K562 (cell line): ENCODE data around the gene EMC1. TPM values are rescaled to one million over a fixed set of nuclear protein-coding genes. Genes with fewer than 3 reads are reported as not detected.
A peak's percentile ranks its signal among the peaks of the same experiment; 100 is the strongest.

ENCODE experiments used
- ATAC-seq: fragments of 200-7000 bp; cut with Tn5 transposase; 3 replicates; pipeline ENCODE4 v1.9.1; 2020; ENCODE audit warnings: moderate library complexity
- BruUV-seq: library from RNA; stranded (reverse); fragments of 400-500 nt; replicated peaks from 2 replicates; lab custom pipeline; 2021; lab: Mats Ljungman, UMichigan
- CTCF ChIA-PET: fragments of 300-600 bp; formaldehyde crosslinking; extraction: SDS; loops from one replicate; lab custom pipeline; 2021; ENCODE audit warnings: low intra/inter-chr PET ratio; lab: Yijun Ruan, JAX
- POLR2A ChIA-PET: fragments of 300-600, 350-650 bp; sonication (Branson Sonifier 250); formaldehyde crosslinking; extraction: SDS; loops from one replicate; lab custom pipeline; 2021; ENCODE audit warnings: antibody characterized with exemption, inconsistent platforms; lab: Yijun Ruan, JAX
- DNase-seq, 4 experiments: peaks; one replicate each; pipeline versions ENCODE4 v3.0.0 to v3.0.0-alpha.2; 2011 to 2018; ENCODE audit warnings: low spot score in 3 of 4, mixed read lengths in 3 of 4; ENCODE audit errors: extremely low read depth in 1 of 4
- FAIRE-seq: peaks from 2 replicates; lab custom pipeline; 2011; peaks lifted over from hg19 to GRCh38; lab: Jason Lieb, UNC
- H2AFZ ChIP-seq: 2 replicates; pipeline ENCODE4 v1.6.0; 2011; ENCODE audit warnings: low read depth, low read length, control low read depth, inconsistent platforms
- H3K27ac ChIP-seq: fragments of 200-600 bp; 3 replicates; pipeline ENCODE4 v1.8.0; 2011; ENCODE audit warnings: low read depth, mild to moderate bottlenecking, control low read depth, inconsistent platforms, low read length, moderate library complexity, mixed read lengths; ENCODE audit errors: extremely low read depth
- H3K27me3 ChIP-seq, 2 experiments: fragments of 300-600 bp in 1 of 2; 2 replicates in 1 of 2; 3 replicates in 1 of 2; pipeline versions ENCODE4 v1.6.0 to v1.8.0; 2011; ENCODE audit warnings: inconsistent platforms in 2 of 2, low read length in 2 of 2, mild to moderate bottlenecking in 1 of 2, mixed read lengths in 1 of 2, moderate library complexity in 1 of 2; ENCODE audit not compliant: control insufficient read depth in 2 of 2, insufficient read depth in 2 of 2
- H3K36me3 ChIP-seq: fragments of 300-600 bp; 3 replicates; pipeline ENCODE4 v1.8.0; 2011; ENCODE audit warnings: mild to moderate bottlenecking, low read length, inconsistent platforms; ENCODE audit not compliant: control insufficient read depth, insufficient read depth
- H3K4me1 ChIP-seq, 2 experiments: fragments of 200-600 bp in 1 of 2; replicated peaks in 1 of 2; 2 replicates in 1 of 2; 3 replicates in 1 of 2; pipeline versions ENCODE4 v1.5.1 to v1.8.0; 2011; ENCODE audit warnings: inconsistent platforms in 2 of 2, low read length in 2 of 2, mild to moderate bottlenecking in 1 of 2, mixed read lengths in 1 of 2, moderate library complexity in 1 of 2; ENCODE audit not compliant: control insufficient read depth in 2 of 2, insufficient read depth in 2 of 2
- H3K4me2 ChIP-seq: 2 replicates; pipeline ENCODE4 v1.6.1; 2011; ENCODE audit warnings: low read length, control low read depth, inconsistent platforms, mixed read lengths; ENCODE audit not compliant: insufficient read depth
- H3K4me3 ChIP-seq: fragments of 200-600 bp; sonication (generic), shearing (Covaris generic); 2 replicates; pipeline ENCODE4 v1.5.1; 2016; ENCODE audit warnings: control low read depth, inconsistent platforms
- H3K79me2 ChIP-seq: fragments of 200-600 bp; 3 replicates; pipeline ENCODE4 v1.8.0; 2011; ENCODE audit warnings: low read length, inconsistent platforms; ENCODE audit not compliant: control insufficient read depth, insufficient read depth
- H3K9ac ChIP-seq, 2 experiments: 2 replicates each; pipeline versions ENCODE4 v1.6.0 to v1.6.1; 2011; ENCODE audit warnings: low read depth in 2 of 2, low read length in 2 of 2, control low read depth in 1 of 2, inconsistent platforms in 1 of 2, mild to moderate bottlenecking in 1 of 2, mixed read lengths in 1 of 2; ENCODE audit not compliant: insufficient read depth in 1 of 2
- H3K9me1 ChIP-seq: one replicate; pipeline ENCODE4 v1.6.0; 2011; ENCODE audit warnings: inconsistent platforms, mild to moderate bottlenecking, low read length, moderate library complexity; ENCODE audit not compliant: control insufficient read depth, insufficient read depth
- H3K9me3 ChIP-seq: replicated peaks from 2 replicates; pipeline ENCODE4 v1.5.1; 2011; ENCODE audit warnings: low read depth, low read length, inconsistent platforms; ENCODE audit not compliant: control insufficient read depth, insufficient read depth
- H4K20me1 ChIP-seq: replicated peaks from 2 replicates; pipeline ENCODE4 v1.6.1; 2011; ENCODE audit warnings: low read length, inconsistent platforms, mixed read lengths; ENCODE audit not compliant: control insufficient read depth, insufficient read depth
- CCAR2 ChIP-seq: fragments of 200-400 bp; formaldehyde crosslinking; IDR thresholded peaks from 2 replicates; pipeline ENCODE4 v1.6.1; 2017; ENCODE audit warnings: mild to moderate bottlenecking, low read depth, low read length
- ELF2 ChIP-seq: fragments of 250-450 bp; sonication (Bioruptor Pico); IDR thresholded peaks from 2 replicates; pipeline ENCODE4 v1.5.0; 2021; ENCODE audit warnings: mild to moderate bottlenecking
- FOXM1 ChIP-seq, 2 experiments: fragments of 450-650 bp in 1 of 2; sonication (generic) in 1 of 2; formaldehyde crosslinking in 1 of 2; IDR thresholded peaks; 2 replicates each; pipeline versions ENCODE4 v1.6.1 to v1.9.0; 2017 to 2022; ENCODE audit warnings: low read depth in 2 of 2, mild to moderate bottlenecking in 2 of 2, missing genetic modification reagents in 1 of 2, moderate library complexity in 1 of 2
- HMGXB4 ChIP-seq: sonication (generic); formaldehyde crosslinking; IDR thresholded peaks from 2 replicates; pipeline ENCODE4 v1.8.1; 2023; ENCODE audit warnings: mild to moderate bottlenecking, missing genetic modification reagents
- NFYB ChIP-seq: IDR thresholded peaks from 2 replicates; pipeline ENCODE4 v1.6.1; 2011; ENCODE audit warnings: mild to moderate bottlenecking, moderate library complexity; ENCODE audit not compliant: insufficient read length; ENCODE audit errors: extremely low read depth
- ZNF586 ChIP-seq: fragments of 450-650 bp; formaldehyde crosslinking; conservative IDR thresholded peaks from 2 replicates; pipeline ENCODE4 v1.4.0; 2020; ENCODE audit warnings: mild to moderate bottlenecking, moderate library complexity
- WGBS: fragments of 100-300 bp; shearing (Covaris generic); methylation state at CpG from one replicate; pipeline ENCODE4 v1.1.6; 2016; ENCODE audit warnings: low coverage, mixed read lengths; ENCODE audit not compliant: insufficient coverage; ENCODE audit errors: missing lambda C conversion rate; 5-methylcytosine and 5-hydroxymethylcytosine counted together
- in situ Hi-C: fragments of 300-500 bp; cut with MboI; formaldehyde crosslinking; loops from 4 replicates; pipeline ENCODE4 v1.15.0; 2018; ENCODE audit warnings: inconsistent platforms, mixed read lengths
- intact Hi-C: fragments of 100-400 bp; cut with micrococcal nuclease; formaldehyde crosslinking; loops from 2 replicates; pipeline ENCODE4 v1.14.2; 2022
- polyA plus RNA-seq, 8 experiments: library from polyadenylated mRNA; depleted of rRNA in 4 of 8; stranded (reverse) in 5 of 8; unstranded in 3 of 8; fragments of >200 nt; fragmentation: Nextera tagmentation in 2 of 8; fragmentation: Illumina TruSeq in 1 of 8; extraction: Ambion mirVana in 2 of 8; extraction: Trizol in 1 of 8; gene quantifications; 2 replicates each; pipeline versions ENCODE4 v1.2.1 to v1.2.3, GENCODE V29; 2011 to 2014; ENCODE audit warnings: inconsistent platforms in 1 of 8, missing spikeins in 1 of 8
- total RNA-seq, 7 experiments: library from RNA; depleted of rRNA in 6 of 7; stranded (reverse); fragments of >200 nt in 6 of 7; fragmentation: Illumina TruSeq in 2 of 7; extraction: Trizol in 2 of 7; gene quantifications; 2 replicates each; pipeline versions ENCODE4 v1.2.1 to v1.2.3, GENCODE V29; 2011 to 2021; ENCODE audit warnings: low replicate concordance in 1 of 7
- TF ChIP-seq, protein P1 (sequence below), 2 experiments: fragments of 450-650 bp; IDR thresholded peaks; 2 replicates each; pipeline ENCODE4 v1.6.1; 2016
- TF ChIP-seq, protein P2 (sequence below): fragments of 450-650 bp; formaldehyde crosslinking; conservative IDR thresholded peaks from 2 replicates; pipeline ENCODE4 v1.4.0; 2022; ENCODE audit warnings: mild to moderate bottlenecking, missing genetic modification characterization

EMC1 gene
- total and polyA plus RNA-seq, 9 of the 15 experiments (the other 6 are each of a cell fraction or from before 2014, with no cell fraction given), result 17.8 to 88.2 (median 37.4) TPM

DNA sequence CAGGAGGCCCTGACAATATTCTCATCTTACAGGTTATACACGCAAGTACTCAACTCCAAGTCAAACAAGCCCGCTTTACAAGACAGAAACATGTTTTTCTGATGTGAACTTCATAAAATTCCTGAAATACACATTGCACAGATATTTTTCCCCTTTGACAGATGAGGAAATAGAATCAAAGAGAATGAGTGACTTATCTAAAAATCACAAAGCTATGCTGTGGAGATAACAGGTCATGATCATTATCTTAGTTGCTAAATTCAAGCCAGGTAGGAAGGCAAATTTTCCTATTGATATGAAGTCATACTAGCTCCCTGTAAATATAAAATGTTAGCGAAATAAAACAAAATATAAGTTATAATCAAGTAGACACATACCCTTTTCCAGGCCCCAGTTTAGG, 59.5 kb downstream of the EMC1 start:
- no peak overlapping the region for H3K27ac ChIP-seq
- ATAC-seq (no peak), FAIRE-seq (no peak), DNase-seq (no peak)
- no peak overlapping the region for H3K9ac ChIP-seq
- peaks cover 89% of the 10 kb centered on the region for H3K36me3 ChIP-seq
- H3K4me3 ChIP-seq, result no peak overlapping the region
- in situ Hi-C loops, result no loop called here
- TF ChIP-seq CCAR2 (no peak), FOXM1 (IDR thresholded peaks at IDR 0.05; ENCODE audit: low read depth) (no peak), FOXM1 (CRISPR knock-in tag; IDR thresholded peaks at IDR 0.05; ENCODE audit: low read depth) (no peak), ZNF586 (no peak), HMGXB4 (CRISPR knock-in tag) (no peak), ELF2 (CRISPR knock-in tag) (0 out of 2 replicates have a peak, but pooled peaks have one; percentile 13), NFYB (no peak)
- TF ChIP-seq, protein P1, sequence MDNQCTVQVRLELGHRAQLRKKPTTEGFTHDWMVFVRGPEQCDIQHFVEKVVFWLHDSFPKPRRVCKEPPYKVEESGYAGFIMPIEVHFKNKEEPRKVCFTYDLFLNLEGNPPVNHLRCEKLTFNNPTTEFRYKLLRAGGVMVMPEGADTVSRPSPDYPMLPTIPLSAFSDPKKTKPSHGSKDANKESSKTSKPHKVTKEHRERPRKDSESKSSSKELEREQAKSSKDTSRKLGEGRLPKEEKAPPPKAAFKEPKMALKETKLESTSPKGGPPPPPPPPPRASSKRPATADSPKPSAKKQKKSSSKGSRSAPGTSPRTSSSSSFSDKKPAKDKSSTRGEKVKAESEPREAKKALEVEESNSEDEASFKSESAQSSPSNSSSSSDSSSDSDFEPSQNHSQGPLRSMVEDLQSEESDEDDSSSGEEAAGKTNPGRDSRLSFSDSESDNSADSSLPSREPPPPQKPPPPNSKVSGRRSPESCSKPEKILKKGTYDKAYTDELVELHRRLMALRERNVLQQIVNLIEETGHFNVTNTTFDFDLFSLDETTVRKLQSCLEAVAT (IDR thresholded peaks at IDR 0.05), result no peak
- TF ChIP-seq, protein P2, sequence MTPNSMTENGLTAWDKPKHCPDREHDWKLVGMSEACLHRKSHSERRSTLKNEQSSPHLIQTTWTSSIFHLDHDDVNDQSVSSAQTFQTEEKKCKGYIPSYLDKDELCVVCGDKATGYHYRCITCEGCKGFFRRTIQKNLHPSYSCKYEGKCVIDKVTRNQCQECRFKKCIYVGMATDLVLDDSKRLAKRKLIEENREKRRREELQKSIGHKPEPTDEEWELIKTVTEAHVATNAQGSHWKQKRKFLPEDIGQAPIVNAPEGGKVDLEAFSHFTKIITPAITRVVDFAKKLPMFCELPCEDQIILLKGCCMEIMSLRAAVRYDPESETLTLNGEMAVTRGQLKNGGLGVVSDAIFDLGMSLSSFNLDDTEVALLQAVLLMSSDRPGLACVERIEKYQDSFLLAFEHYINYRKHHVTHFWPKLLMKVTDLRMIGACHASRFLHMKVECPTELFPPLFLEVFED (CRISPR knock-in tag), result no peak
- ChIA-PET CTCF (no interaction called here), POLR2A (interaction anchor here (1.3 to 3.7 kb wide), 4 partner anchors 9 to 15 kb away, joined by 3 to 19 read pairs (median 10); no protein-coding TSS in a partner anchor)
- H4K20me1 ChIP-seq, result no peaks in the 10 kb centered on the region
- peaks cover 18% of the 10 kb centered on the region; the same call in 2 of the 3 replicates for H3K79me2 ChIP-seq
- H2AFZ ChIP-seq, result no peak overlapping the region
- H3K27me3 ChIP-seq, result no peaks in the 10 kb centered on the region
- no peaks in the 10 kb centered on the region for H3K4me1 ChIP-seq
- intact Hi-C loops, result no loop called here
- WGBS, result 94% methylated on average over 3 of the region's 3 CpGs
- no peak overlapping the region for H3K4me2 ChIP-seq
- no peaks in the 10 kb centered on the region for H3K9me3 ChIP-seq
- no peaks in the 10 kb centered on the region for H3K9me1 ChIP-seq
- BruUV-seq, result no TSS peak
